ENCODE results near the gene ANP32B. TPM values are rescaled to one million over a fixed set of nuclear protein-coding genes. Genes with fewer than 3 reads are reported as not detected.

Gene ANP32B
- polyA plus RNA-seq, 1 of the 3 experiments (the other 2 are of a cell fraction), result 28.4 TPM

- peaks cover 69 to 85% of the 10 kb centered on the region in 2 experiments for H3K36me3 ChIP-seq (replicated peaks in 1 of 2; ENCODE audit: control insufficient read depth in 1 of 2, insufficient read depth in 2 of 2, low read length in 1 of 2)
Measured at GRCh38 chr9:98008764-98009163, 25.6 kb downstream of the ANP32B start.

More at GRCh38 chr9:98008764-98009163, 25.6 kb downstream of the ANP32B start:
- ChIA-PET CTCF (interaction anchor here (0.7 to 1.5 kb wide), 2 partner anchors 26 to 202 kb away, joined by 3 to 4 read pairs; no protein-coding TSS in a partner anchor), POLR2A (no interaction called here)
- Histone ChIP-seq H3K79me2 (ENCODE audit: insufficient read depth) (peaks cover 35% of the 10 kb centered on the region), H3F3A (replicated peaks; ENCODE audit: insufficient read depth) (peaks cover 12% of the 10 kb centered on the region), H3K27me3 (ENCODE audit: insufficient read depth) (no peaks in the 10 kb centered on the region), H3K4me2 (no peak overlapping the region), H3K9me3 (no peaks in the 10 kb centered on the region), H4K20me1 (ENCODE audit: insufficient read depth) (peaks cover 2% of the 10 kb centered on the region; the same call in 1 of the 2 replicates), H3K9me2 (no peaks in the 10 kb centered on the region), H3K9ac (no peak overlapping the region), H3K27ac (ENCODE audit: low read depth in 2 of 2, low read length in 1 of 2) (no peak overlapping the region), H3K4me3 (ENCODE audit: low read depth in 2 of 2, low read length in 1 of 2) (no peak overlapping the region), H2AFZ (ENCODE audit: low read depth) (no peak overlapping the region), H3K4me1 (ENCODE audit: control insufficient read depth in 1 of 2, insufficient read depth in 2 of 2, low read depth in 1 of 2, low read length in 1 of 2) (no peaks in the 10 kb centered on the region; a peak in 1 of 4 replicates)
- 97% methylated on average over 3 of the region's 3 CpGs for WGBS (ENCODE audit: low lambda C conversion rate)
- no peak for DNase-seq
- TF ChIP-seq SMC3 (IDR thresholded peaks at IDR 0.05; ENCODE audit: low read depth, low read length), result no peak
- no peak for TF ChIP-seq TAF1 (IDR thresholded peaks at IDR 0.05; ENCODE audit: borderline replicate concordance, low read depth, low read length)
- no peak for TF ChIP-seq JUND (IDR thresholded peaks at IDR 0.05)
- TF ChIP-seq PBX3 (IDR thresholded peaks at IDR 0.05), result no peak
- TF ChIP-seq TCF12 (IDR thresholded peaks at IDR 0.05), result no peak
- no peak for TF ChIP-seq CHD2 (IDR thresholded peaks at IDR 0.05; ENCODE audit: low read length, partially characterized antibody)
- no peak for TF ChIP-seq GABPA (IDR thresholded peaks at IDR 0.05; ENCODE audit: low read depth)
- no peak for TF ChIP-seq FOXJ3 (CRISPR knock-in tag; IDR thresholded peaks at IDR 0.05)
- no peak for TF ChIP-seq RAD21 (IDR thresholded peaks at IDR 0.05; ENCODE audit: low read length)
- TF ChIP-seq REST (IDR thresholded peaks at IDR 0.05; ENCODE audit: low read depth, low read length), result no peak
- TF ChIP-seq RXRA (IDR thresholded peaks at IDR 0.05; ENCODE audit: borderline replicate concordance, low read depth), result no peak
- TF ChIP-seq SIN3A (IDR thresholded peaks at IDR 0.05; ENCODE audit: borderline replicate concordance, low read depth, low read length), result no peak
- TF ChIP-seq USF2 (IDR thresholded peaks at IDR 0.05; ENCODE audit: borderline replicate concordance, low read depth, low read length), result no peak
- no peak for TF ChIP-seq NRF1 (IDR thresholded peaks at IDR 0.05; ENCODE audit: low read depth, low read length)
- TF ChIP-seq GATA2 (CRISPR knock-in tag; IDR thresholded peaks at IDR 0.05), result no peak
- TF ChIP-seq MAX (IDR thresholded peaks at IDR 0.05; ENCODE audit: low read depth), result no peak
- TF ChIP-seq RFX5 (IDR thresholded peaks at IDR 0.05; ENCODE audit: low read length), result no peak
- no peak for TF ChIP-seq USF1 (IDR thresholded peaks at IDR 0.05; ENCODE audit: borderline replicate concordance, low read depth)
- no peak for TF ChIP-seq EZH2phosphoT487 (IDR thresholded peaks at IDR 0.05; ENCODE audit: borderline replicate concordance, low read depth)

Measured in SK-N-SH (cell line).